Measurements from ENCODE around the gene WDTC1. TPM values are rescaled to one million over a fixed set of nuclear protein-coding genes. Genes with fewer than 3 reads are reported as not detected.

WDTC1 gene
- total and polyA plus RNA-seq, 9 of the 15 experiments (the other 6 are each of a cell fraction or from before 2014, with no cell fraction given): 0.18 to 32.3 (median 8.8) TPM

- no peak for TF ChIP-seq U2AF1 (optimal IDR thresholded peaks at IDR 0.05; ENCODE audit: low read depth, low read length)
- no peak for TF ChIP-seq DNMT1 (IDR thresholded peaks at IDR 0.05)
- no peak for TF ChIP-seq ZNF609 (CRISPR knock-in tag; IDR thresholded peaks at IDR 0.05; ENCODE audit: borderline replicate concordance)
- TF ChIP-seq NR1H2 (CRISPR knock-in tag; IDR thresholded peaks at IDR 0.05): no peak
- no peak for TF ChIP-seq HBP1 (CRISPR knock-in tag; IDR thresholded peaks at IDR 0.05)
- no peak for TF ChIP-seq HNRNPUL1 (IDR thresholded peaks at IDR 0.05; ENCODE audit: low read length)
Observed at GRCh38 chr1:27241677-27242076, 7.2 kb downstream of the WDTC1 start (continued).

All from K562 (cell line).